ENCODE data around the gene P2RX4. TPM values are rescaled to one million over a fixed set of nuclear protein-coding genes. Genes with fewer than 3 reads are reported as not detected.

Gene P2RX4
- total and polyA plus RNA-seq, 9 donors: 17.8 to 46.7 (median 26.6) TPM

DNA sequence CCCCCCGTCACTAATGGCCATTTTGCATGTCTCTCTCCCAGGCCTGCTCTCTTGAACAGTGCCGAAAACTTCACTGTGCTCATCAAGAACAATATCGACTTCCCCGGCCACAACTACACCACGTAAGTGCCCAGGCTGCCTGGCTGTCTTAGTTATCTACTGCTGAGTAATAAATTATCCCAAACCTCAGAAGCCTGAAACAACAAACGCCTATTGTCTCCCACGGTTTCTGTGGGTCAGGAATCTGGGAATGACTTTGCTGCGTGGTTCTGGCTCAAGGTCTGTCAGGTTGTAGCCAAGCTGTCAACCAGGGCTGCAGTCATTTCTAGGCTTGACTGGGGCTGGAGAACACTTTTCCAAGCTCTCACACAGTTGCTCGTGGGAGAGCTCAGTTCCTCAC lies 44.6 kb upstream of the P2RX4 start:
- 77 to 82% (median 77%) methylated on average over 9 of the region's 9 CpGs for WGBS, 3 donors
- Histone ChIP-seq H3K36me3 (no peaks in the 10 kb centered on the region), H3K27ac (no peak overlapping the region), H3K27me3 (no peaks in the 10 kb centered on the region), H3K4me3 (no peak overlapping the region), H3K9me3 (no peaks in the 10 kb centered on the region), H3K4me1 (ENCODE audit: insufficient read depth) (no peaks in the 10 kb centered on the region)
- DNase-seq: no peak
- intact Hi-C loops (cut with DNase I): no loop called here
- no peak for TF ChIP-seq EP300 (IDR thresholded peaks at IDR 0.05)
- no peak for TF ChIP-seq POLR2A (IDR thresholded peaks at IDR 0.05)

GRCh38 chr12:121166356-121166755 lies 43.6 kb upstream of the P2RX4 start:
- Histone ChIP-seq H3K4me1 (ENCODE audit: insufficient read depth) (no peaks in the 10 kb centered on the region), H3K9me3 (no peaks in the 10 kb centered on the region), H3K27me3 (no peaks in the 10 kb centered on the region), H3K4me3 (no peak overlapping the region), H3K36me3 (no peaks in the 10 kb centered on the region), H3K27ac (no peak overlapping the region)
- TF ChIP-seq EP300 (IDR thresholded peaks at IDR 0.05) (no peak), POLR2A (IDR thresholded peaks at IDR 0.05) (no peak), CTCF (IDR thresholded peaks at IDR 0.05) (no peak)
- intact Hi-C loops (cut with DNase I): no loop called here
- no peak for DNase-seq
- 44 to 73% (median 63%) methylated on average over 1 of the region's 1 CpG for WGBS, 3 donors

- intact Hi-C loops (cut with DNase I): no loop called here
- Histone ChIP-seq H3K4me3 (no peak overlapping the region), H3K27me3 (no peaks in the 10 kb centered on the region), H3K9me3 (no peaks in the 10 kb centered on the region), H3K36me3 (no peaks in the 10 kb centered on the region), H3K4me1 (ENCODE audit: insufficient read depth) (no peaks in the 10 kb centered on the region), H3K27ac (no peak overlapping the region)
- WGBS, 3 donors: 87 to 93% (median 90%) methylated on average over 14 of the region's 14 CpGs
- no peak for DNase-seq
- TF ChIP-seq POLR2A (IDR thresholded peaks at IDR 0.05) (no peak), CTCF (IDR thresholded peaks at IDR 0.05) (no peak), EP300 (IDR thresholded peaks at IDR 0.05) (no peak)
Measured at GRCh38 chr12:121167232-121167820, 42.6 kb upstream of the P2RX4 start.

- no peaks in the 10 kb centered on the region for H3K36me3 ChIP-seq
- TF ChIP-seq EP300 (IDR thresholded peaks at IDR 0.05) (no peak), POLR2A (IDR thresholded peaks at IDR 0.05) (no peak), CTCF (IDR thresholded peaks at IDR 0.05) (no peak)
- H3K4me1 ChIP-seq (ENCODE audit: insufficient read depth): no peaks in the 10 kb centered on the region
- no peak overlapping the region for H3K27ac ChIP-seq
- H3K9me3 ChIP-seq: no peaks in the 10 kb centered on the region
- intact Hi-C loops (cut with DNase I): no loop called here
- no peak overlapping the region for H3K4me3 ChIP-seq
- WGBS, 3 donors: 73 to 93% (median 79%) methylated on average over 3 of the region's 3 CpGs
- no peaks in the 10 kb centered on the region for H3K27me3 ChIP-seq
- no peak for DNase-seq
Measured at GRCh38 chr12:121167951-121168350, 42.0 kb upstream of the P2RX4 start.

- H3K36me3 ChIP-seq: no peaks in the 10 kb centered on the region
Measured at GRCh38 chr12:121170151-121170550, 39.8 kb upstream of the P2RX4 start.

More at GRCh38 chr12:121170151-121170550, 39.8 kb upstream of the P2RX4 start:
- Histone ChIP-seq H3K4me1 (ENCODE audit: insufficient read depth) (peaks cover 15% of the 10 kb centered on the region), H3K27ac (no peak overlapping the region), H3K27me3 (no peaks in the 10 kb centered on the region), H3K9me3 (no peaks in the 10 kb centered on the region), H3K4me3 (no peak overlapping the region)
- TF ChIP-seq POLR2A (IDR thresholded peaks at IDR 0.05): no peak
- TF ChIP-seq EP300 (IDR thresholded peaks at IDR 0.05): no peak
- TF ChIP-seq CTCF (IDR thresholded peaks at IDR 0.05): no peak
- DNase-seq: no peak
- intact Hi-C loops (cut with DNase I): loop anchor here in 1 of 4 donors (10.0 kb wide), 1 partner anchor 55 kb away; no protein-coding TSS in a partner anchor
- 84 to 91% (median 90%) methylated on average over 5 of the region's 5 CpGs for WGBS, 3 donors
